IPS DF 6.9 (cell line): ENCODE data around the gene CNTN4.

ENCODE experiments used
- DNase-seq: peaks from one replicate; pipeline ENCODE4 v3.0.0-alpha.2; 2013; ENCODE audit warnings: low read depth, low spot score
- H3K27ac ChIP-seq: one replicate; pipeline ENCODE4 v1.5.1; 2013; ENCODE audit warnings: low read length, control low read depth
- H3K27me3 ChIP-seq: 2 replicates; pipeline ENCODE4 v1.6.1; 2013; ENCODE audit warnings: mild to moderate bottlenecking, low read length; ENCODE audit not compliant: control insufficient read depth, insufficient read depth
- H3K36me3 ChIP-seq: 2 replicates; pipeline ENCODE4 v1.6.1; 2013; ENCODE audit warnings: low read length; ENCODE audit not compliant: control insufficient read depth, insufficient read depth
- H3K4me1 ChIP-seq: 2 replicates; pipeline ENCODE4 v1.6.1; 2013; ENCODE audit warnings: low read length; ENCODE audit not compliant: control insufficient read depth, insufficient read depth
- H3K4me3 ChIP-seq: 2 replicates; pipeline ENCODE4 v1.5.1; 2013; ENCODE audit warnings: mild to moderate bottlenecking, low read length
- H3K9me3 ChIP-seq: 2 replicates; pipeline ENCODE4 v1.6.1; 2013; ENCODE audit warnings: low read length, inconsistent platforms; ENCODE audit not compliant: control insufficient read depth, insufficient read depth
- WGBS: extraction: QIAGEN DNeasy Blood & Tissue Kit; methylation state at CpG from one replicate; pipeline ENCODE4 v1.1.7; 2013; ENCODE audit warnings: mixed read lengths, missing lambda C conversion rate; ENCODE audit not compliant: insufficient read length, insufficient coverage; 5-methylcytosine and 5-hydroxymethylcytosine counted together

Gene CNTN4

GRCh38 chr3:3107181-3107580, 1008.5 kb downstream of the CNTN4 start:
- Histone ChIP-seq H3K27me3 (no peaks in the 10 kb centered on the region), H3K4me1 (no peaks in the 10 kb centered on the region), H3K4me3 (no peak overlapping the region), H3K27ac (no peak overlapping the region), H3K9me3 (no peaks in the 10 kb centered on the region), H3K36me3 (no peaks in the 10 kb centered on the region)
- no CpG with 5 or more reads among the region's 3 CpGs for WGBS
- no peak for DNase-seq
